Endothelial cell of umbilical vein (primary cell): Measurements from ENCODE around the gene CD86.

ENCODE experiments used
- CTCF ChIP-seq, 2 donors: IDR thresholded peaks; 1 replicate in 1 of 2; 2 replicates in 1 of 2; pipeline ENCODE4 v1.5.1; 2011; ENCODE audit warnings: low read length in 2 of 2, mild to moderate bottlenecking in 2 of 2, moderate library complexity in 2 of 2, control low read depth in 1 of 2, inconsistent platforms in 1 of 2, low read depth in 1 of 2; ENCODE audit not compliant: insufficient read depth in 1 of 2; ENCODE audit errors: extremely low read depth in 1 of 2
- EZH2 ChIP-seq: IDR thresholded peaks from 2 replicates; pipeline ENCODE4 v1.6.1; 2012; ENCODE audit warnings: borderline replicate concordance, low read depth, mild to moderate bottlenecking, moderate library complexity, low read length, inconsistent platforms; ENCODE audit not compliant: severe bottlenecking
- GATA2 ChIP-seq: IDR thresholded peaks from 2 replicates; pipeline ENCODE4 v1.7.0; 2011; ENCODE audit warnings: low read depth, mild to moderate bottlenecking, moderate library complexity, mixed read lengths, low read length; ENCODE audit not compliant: insufficient read length, insufficient read depth
- JUN ChIP-seq: IDR thresholded peaks from 2 replicates; pipeline ENCODE4 v1.6.1; 2011; ENCODE audit warnings: borderline replicate concordance, low read depth; ENCODE audit not compliant: insufficient read length, insufficient read depth
- MAX ChIP-seq: IDR thresholded peaks from 2 replicates; pipeline ENCODE4 v1.6.1; 2011; ENCODE audit not compliant: insufficient read depth, insufficient read length
- MYC ChIP-seq: IDR thresholded peaks from one replicate; pipeline ENCODE4 v1.6.1; 2011; ENCODE audit warnings: mild to moderate bottlenecking, low read depth, low read length
- POLR2A ChIP-seq: IDR thresholded peaks from 2 replicates; pipeline ENCODE4 v1.6.1; 2012; ENCODE audit warnings: low read depth, mild to moderate bottlenecking, control low read depth, low read length
- POLR2AphosphoS5 ChIP-seq: IDR thresholded peaks from 2 replicates; pipeline ENCODE4 v1.6.1; 2012; ENCODE audit warnings: low read depth, mild to moderate bottlenecking, control low read depth, low read length, moderate library complexity; ENCODE audit not compliant: insufficient read depth

- no peak for TF ChIP-seq JUN
- TF ChIP-seq EZH2: no peak
- no peak for TF ChIP-seq CTCF (IDR thresholded peaks at IDR 0.05; ENCODE audit: extremely low read depth in 1 of 2, insufficient read depth in 1 of 2, low read depth in 1 of 2, low read length in 2 of 2)
- TF ChIP-seq POLR2AphosphoS5: no peak
- no peak for TF ChIP-seq MAX
- no peak for TF ChIP-seq POLR2A
- TF ChIP-seq GATA2: no peak
- TF ChIP-seq MYC: no peak
Observed at GRCh38 chr3:122091602-122092295, 36.6 kb downstream of the CD86 start.
